ENCODE data around the gene PUM1. TPM values are rescaled to one million over a fixed set of nuclear protein-coding genes. Genes with fewer than 3 reads are reported as not detected.
"Not testable (repeated sequence)": the region's sequence is repeated elsewhere in the genome, so short reads cannot be mapped to it uniquely, and the experiment has no call there.

PUM1 gene
- total RNA-seq, 1 experiment from 2014 or later, result 109 TPM

GRCh38 chr1:30936541-30937171, 128.9 kb downstream of the PUM1 start:
- CTCF ChIA-PET, result no interaction called here

GRCh38 chr1:30935758-30936157, 129.8 kb downstream of the PUM1 start:
- in situ Hi-C loops (cut with HindIII; ENCODE audit: low pct_unique_long_range_greater_than_20kb, low sequenced_read_pairs); H3K27me3 ChIP-seq (ENCODE audit: control insufficient read depth, insufficient read depth, low read length); H3K4me3 ChIP-seq (ENCODE audit: low read depth in 2 of 2, low read length in 2 of 2); POLR2A ChIA-PET; ATAC-seq; BruUV-seq (replicated peaks); DNase-seq (ENCODE audit: low read depth, low spot score); H3K4me1 ChIP-seq (ENCODE audit: control insufficient read depth, insufficient read depth, low read length); H3K27ac ChIP-seq (ENCODE audit: low read length); intact Hi-C loops (cut with micrococcal nuclease; ENCODE audit: unreplicated experiment); H3K9me3 ChIP-seq (ENCODE audit: control insufficient read depth, insufficient read depth, low read depth, low read length); CTCF ChIA-PET: not testable (repeated sequence)
- H3K36me3 ChIP-seq (ENCODE audit: control insufficient read depth, insufficient read depth, low read length), result peaks cover 15% of the 10 kb centered on the region

More at GRCh38 chr1:30936541-30937171, 128.9 kb downstream of the PUM1 start:
- Histone ChIP-seq H3K36me3 (ENCODE audit: control insufficient read depth, insufficient read depth, low read length) (peaks cover 21% of the 10 kb centered on the region), H3K4me1 (ENCODE audit: control insufficient read depth, insufficient read depth, low read length) (no peaks in the 10 kb centered on the region), H3K4me3 (ENCODE audit: low read depth in 2 of 2, low read length in 2 of 2) (no peak overlapping the region), H3K27ac (ENCODE audit: low read length) (no peak overlapping the region), H3K9me3 (ENCODE audit: control insufficient read depth, insufficient read depth, low read depth, low read length) (no peaks in the 10 kb centered on the region), H3K27me3 (ENCODE audit: control insufficient read depth, insufficient read depth, low read length) (no peaks in the 10 kb centered on the region)
- in situ Hi-C loops (cut with HindIII; ENCODE audit: low pct_unique_long_range_greater_than_20kb, low sequenced_read_pairs), result no loop called here
- no TSS peak for BruUV-seq (replicated peaks)
- POLR2A ChIA-PET, result no interaction called here
- intact Hi-C loops (cut with micrococcal nuclease; ENCODE audit: unreplicated experiment), result no loop called here
- ATAC-seq, result no peak
- DNase-seq (ENCODE audit: low read depth, low spot score), result no peak
- TF ChIP-seq SIN3A (IDR thresholded peaks at IDR 0.05; ENCODE audit: borderline replicate concordance, insufficient read depth, low read depth, low read length) (no peak), CTCF (IDR thresholded peaks at IDR 0.05) (no peak), REST (IDR thresholded peaks at IDR 0.05; ENCODE audit: insufficient read depth in 1 of 2, low read depth in 2 of 2, low read length in 1 of 2) (no peak), TCF7L2 (IDR thresholded peaks at IDR 0.05; ENCODE audit: low read depth, low read length) (no peak), POLR2AphosphoS5 (IDR thresholded peaks at IDR 0.05; ENCODE audit: low read depth, low read length) (no peak)

GRCh38 chr1:30934613-30935012, 130.9 kb downstream of the PUM1 start:
- Histone ChIP-seq H3K36me3 (ENCODE audit: control insufficient read depth, insufficient read depth, low read length) (peaks cover 14% of the 10 kb centered on the region), H3K4me3 (ENCODE audit: low read depth in 2 of 2, low read length in 2 of 2) (no peak overlapping the region), H3K27me3 (ENCODE audit: control insufficient read depth, insufficient read depth, low read length) (no peaks in the 10 kb centered on the region), H3K4me1 (ENCODE audit: control insufficient read depth, insufficient read depth, low read length) (no peaks in the 10 kb centered on the region), H3K9me3 (ENCODE audit: control insufficient read depth, insufficient read depth, low read depth, low read length) (no peaks in the 10 kb centered on the region), H3K27ac (ENCODE audit: low read length) (no peak overlapping the region)
- ATAC-seq, result no peak
- POLR2A ChIA-PET, result no interaction called here
- TF ChIP-seq POLR2AphosphoS5 (IDR thresholded peaks at IDR 0.05; ENCODE audit: low read depth, low read length), result no peak
- no peak for TF ChIP-seq SIN3A (IDR thresholded peaks at IDR 0.05; ENCODE audit: borderline replicate concordance, insufficient read depth, low read depth, low read length)
- no peak for TF ChIP-seq TCF7L2 (IDR thresholded peaks at IDR 0.05; ENCODE audit: low read depth, low read length)
- TF ChIP-seq CTCF (IDR thresholded peaks at IDR 0.05), result no peak
- no peak for TF ChIP-seq REST (IDR thresholded peaks at IDR 0.05; ENCODE audit: insufficient read depth in 1 of 2, low read depth in 2 of 2, low read length in 1 of 2)
- CTCF ChIA-PET, result no interaction called here
- in situ Hi-C loops (cut with HindIII; ENCODE audit: low pct_unique_long_range_greater_than_20kb, low sequenced_read_pairs), result no loop called here
- DNase-seq (ENCODE audit: low read depth, low spot score), result no peak
- intact Hi-C loops (cut with micrococcal nuclease; ENCODE audit: unreplicated experiment), result no loop called here
- BruUV-seq (replicated peaks), result no TSS peak

Data from Panc1 (cell line).